ENCODE results near the gene EPN2.

The EPN2 gene

GRCh38 chr17:19244357-19244756, 7.2 kb downstream of the EPN2 start:
- Histone ChIP-seq H3K4me1 (ENCODE audit: insufficient read depth, low read length) (peaks cover 5% of the 10 kb centered on the region; the same call in 1 of the 2 replicates), H3K9ac (ENCODE audit: low read depth, low read length) (no peak overlapping the region), H3K9me3 (ENCODE audit: insufficient read depth, low read depth, low read length) (no peaks in the 10 kb centered on the region), H3K27me3 (ENCODE audit: insufficient read depth, low read length) (no peaks in the 10 kb centered on the region), H3K4me3 (ENCODE audit: low read length) (no peak overlapping the region), H3K27ac (ENCODE audit: low read length) (no peak overlapping the region), H3K36me3 (ENCODE audit: insufficient read depth, low read depth, low read length) (peaks cover 7% of the 10 kb centered on the region; the same call in 1 of the 2 replicates)

GRCh38 chr17:19244781-19245180, 7.6 kb downstream of the EPN2 start:
- H3K9ac ChIP-seq (ENCODE audit: low read depth, low read length) = no peak overlapping the region
- H3K4me3 ChIP-seq (ENCODE audit: low read length) = no peak overlapping the region
- H3K36me3 ChIP-seq (ENCODE audit: insufficient read depth, low read depth, low read length) = peaks cover 7% of the 10 kb centered on the region; the same call in 1 of the 2 replicates
- H3K9me3 ChIP-seq (ENCODE audit: insufficient read depth, low read depth, low read length) = no peaks in the 10 kb centered on the region
- H3K27me3 ChIP-seq (ENCODE audit: insufficient read depth, low read length) = no peaks in the 10 kb centered on the region
- no peak overlapping the region for H3K27ac ChIP-seq (ENCODE audit: low read length)
- peaks cover 5% of the 10 kb centered on the region; the same call in 1 of the 2 replicates for H3K4me1 ChIP-seq (ENCODE audit: insufficient read depth, low read length)

GRCh38 chr17:19247473-19247872, 10.3 kb downstream of the EPN2 start:
- H3K9ac ChIP-seq (ENCODE audit: low read depth, low read length) = no peak overlapping the region
- no peaks in the 10 kb centered on the region for H3K36me3 ChIP-seq (ENCODE audit: insufficient read depth, low read depth, low read length)
- no peak overlapping the region for H3K27ac ChIP-seq (ENCODE audit: low read length)
- H3K27me3 ChIP-seq (ENCODE audit: insufficient read depth, low read length) = no peaks in the 10 kb centered on the region
- no peak overlapping the region for H3K4me3 ChIP-seq (ENCODE audit: low read length)
- H3K9me3 ChIP-seq (ENCODE audit: insufficient read depth, low read depth, low read length) = no peaks in the 10 kb centered on the region
- peaks cover 5% of the 10 kb centered on the region; the same call in 1 of the 2 replicates for H3K4me1 ChIP-seq (ENCODE audit: insufficient read depth, low read length)

GRCh38 chr17:19248151-19248927, 11.2 kb downstream of the EPN2 start:
- H3K27ac ChIP-seq (ENCODE audit: low read length) = no peak overlapping the region
- H3K9ac ChIP-seq (ENCODE audit: low read depth, low read length) = no peak overlapping the region

GRCh38 chr17:19248928-19249574, 11.9 kb downstream of the EPN2 start:
- Histone ChIP-seq H3K4me3 (ENCODE audit: low read length) (no peak overlapping the region), H3K27me3 (ENCODE audit: insufficient read depth, low read length) (no peaks in the 10 kb centered on the region), H3K9ac (ENCODE audit: low read depth, low read length) (no peak overlapping the region), H3K9me3 (ENCODE audit: insufficient read depth, low read depth, low read length) (peaks cover 7% of the 10 kb centered on the region; the same call in 1 of the 2 replicates), H3K27ac (ENCODE audit: low read length) (no peak overlapping the region), H3K4me1 (ENCODE audit: insufficient read depth, low read length) (0 out of 2 replicates have a peak, but pooled peaks cover 5% of the 10 kb centered on the region), H3K36me3 (ENCODE audit: insufficient read depth, low read depth, low read length) (no peaks in the 10 kb centered on the region)

More at GRCh38 chr17:19248151-19248927, 11.2 kb downstream of the EPN2 start:
- Histone ChIP-seq H3K4me1 (ENCODE audit: insufficient read depth, low read length) (0 out of 2 replicates have a peak, but pooled peaks cover 5% of the 10 kb centered on the region), H3K4me3 (ENCODE audit: low read length) (no peak overlapping the region), H3K36me3 (ENCODE audit: insufficient read depth, low read depth, low read length) (no peaks in the 10 kb centered on the region), H3K9me3 (ENCODE audit: insufficient read depth, low read depth, low read length) (peaks cover 7% of the 10 kb centered on the region; the same call in 1 of the 2 replicates), H3K27me3 (ENCODE audit: insufficient read depth, low read length) (no peaks in the 10 kb centered on the region)

GRCh38 chr17:19249681-19250080, 12.5 kb downstream of the EPN2 start:
- Histone ChIP-seq H3K9ac (ENCODE audit: low read depth, low read length) (no peak overlapping the region), H3K36me3 (ENCODE audit: insufficient read depth, low read depth, low read length) (no peaks in the 10 kb centered on the region), H3K4me1 (ENCODE audit: insufficient read depth, low read length) (0 out of 2 replicates have a peak, but pooled peaks cover 2% of the 10 kb centered on the region), H3K4me3 (ENCODE audit: low read length) (no peak overlapping the region), H3K9me3 (ENCODE audit: insufficient read depth, low read depth, low read length) (peaks cover 7% of the 10 kb centered on the region; the same call in 1 of the 2 replicates), H3K27me3 (ENCODE audit: insufficient read depth, low read length) (no peaks in the 10 kb centered on the region), H3K27ac (ENCODE audit: low read length) (no peak overlapping the region)

- Histone ChIP-seq H3K27ac (ENCODE audit: low read length) (no peak overlapping the region), H3K36me3 (ENCODE audit: insufficient read depth, low read depth, low read length) (no peaks in the 10 kb centered on the region)
Measured at GRCh38 chr17:19250421-19251173, 13.4 kb downstream of the EPN2 start.

GRCh38 chr17:19253112-19253511, 15.9 kb downstream of the EPN2 start:
- Histone ChIP-seq H3K27ac (ENCODE audit: low read length) (no peak overlapping the region), H3K4me1 (ENCODE audit: insufficient read depth, low read length) (peaks cover 3% of the 10 kb centered on the region; the same call in 1 of the 2 replicates), H3K4me3 (ENCODE audit: low read length) (no peak overlapping the region), H3K36me3 (ENCODE audit: insufficient read depth, low read depth, low read length) (no peaks in the 10 kb centered on the region), H3K9ac (ENCODE audit: low read depth, low read length) (no peak overlapping the region), H3K9me3 (ENCODE audit: insufficient read depth, low read depth, low read length) (peaks cover 7% of the 10 kb centered on the region; the same call in 1 of the 2 replicates), H3K27me3 (ENCODE audit: insufficient read depth, low read length) (no peaks in the 10 kb centered on the region)

More at GRCh38 chr17:19250421-19251173, 13.4 kb downstream of the EPN2 start:
- no peak overlapping the region for H3K4me3 ChIP-seq (ENCODE audit: low read length)
- H3K9me3 ChIP-seq (ENCODE audit: insufficient read depth, low read depth, low read length) = peaks cover 7% of the 10 kb centered on the region; the same call in 1 of the 2 replicates
- no peaks in the 10 kb centered on the region for H3K27me3 ChIP-seq (ENCODE audit: insufficient read depth, low read length)
- 0 out of 2 replicates have a peak, but pooled peaks cover 2% of the 10 kb centered on the region for H3K4me1 ChIP-seq (ENCODE audit: insufficient read depth, low read length)
- H3K9ac ChIP-seq (ENCODE audit: low read depth, low read length) = no peak overlapping the region

- no peaks in the 10 kb centered on the region for H3K36me3 ChIP-seq (ENCODE audit: insufficient read depth, low read depth, low read length)
- H3K4me3 ChIP-seq (ENCODE audit: low read length) = no peak overlapping the region
- peaks cover 7% of the 10 kb centered on the region; the same call in 1 of the 2 replicates for H3K9me3 ChIP-seq (ENCODE audit: insufficient read depth, low read depth, low read length)
- no peaks in the 10 kb centered on the region for H3K27me3 ChIP-seq (ENCODE audit: insufficient read depth, low read length)
- peaks cover 3% of the 10 kb centered on the region; the same call in 1 of the 2 replicates for H3K4me1 ChIP-seq (ENCODE audit: insufficient read depth, low read length)
- H3K9ac ChIP-seq (ENCODE audit: low read depth, low read length) = no peak overlapping the region
- no peak overlapping the region for H3K27ac ChIP-seq (ENCODE audit: low read length)
Measured at GRCh38 chr17:19254651-19255050, 17.5 kb downstream of the EPN2 start.

- no peak overlapping the region for H3K4me3 ChIP-seq (ENCODE audit: low read length)
- no peaks in the 10 kb centered on the region for H3K36me3 ChIP-seq (ENCODE audit: insufficient read depth, low read depth, low read length)
- no peak overlapping the region for H3K27ac ChIP-seq (ENCODE audit: low read length)
- peaks cover 3% of the 10 kb centered on the region; the same call in 1 of the 2 replicates for H3K4me1 ChIP-seq (ENCODE audit: insufficient read depth, low read length)
- peaks cover 7% of the 10 kb centered on the region; the same call in 1 of the 2 replicates for H3K9me3 ChIP-seq (ENCODE audit: insufficient read depth, low read depth, low read length)
- H3K27me3 ChIP-seq (ENCODE audit: insufficient read depth, low read length) = no peaks in the 10 kb centered on the region
- no peak overlapping the region for H3K9ac ChIP-seq (ENCODE audit: low read depth, low read length)
Measured at GRCh38 chr17:19255279-19255678, 18.1 kb downstream of the EPN2 start.

- H3K27me3 ChIP-seq (ENCODE audit: insufficient read depth, low read length) = no peaks in the 10 kb centered on the region
- no peaks in the 10 kb centered on the region for H3K36me3 ChIP-seq (ENCODE audit: insufficient read depth, low read depth, low read length)
- H3K9me3 ChIP-seq (ENCODE audit: insufficient read depth, low read depth, low read length) = no peaks in the 10 kb centered on the region
- peaks cover 3% of the 10 kb centered on the region for H3K4me1 ChIP-seq (ENCODE audit: insufficient read depth, low read length)
- H3K9ac ChIP-seq (ENCODE audit: low read depth, low read length) = no peak overlapping the region
- no peak overlapping the region for H3K27ac ChIP-seq (ENCODE audit: low read length)
- no peak overlapping the region for H3K4me3 ChIP-seq (ENCODE audit: low read length)
Measured at GRCh38 chr17:19258371-19258770, 21.2 kb downstream of the EPN2 start.
